Upper lobe of left lung (tissue), 6 donors: ENCODE data around the gene CCT7. TPM values are rescaled to one million over a fixed set of nuclear protein-coding genes. Genes with fewer than 3 reads are reported as not detected.
A peak's percentile ranks its signal among the peaks of the same experiment; 100 is the strongest.

Source experiments
- ATAC-seq, 2 donors: fragments of 200-7000 bp; cut with Tn5 transposase; one replicate each; pipeline ENCODE4 v1.9.1; 2022; ENCODE audit warnings: mild to moderate bottlenecking in 2 of 2, moderate library complexity in 2 of 2; ENCODE audit not compliant: low FRiP score in 2 of 2
- DNase-seq, 2 donors: peaks; one replicate each; pipeline ENCODE4 v3.0.0-alpha.2; 2019 to 2020
- H3K27ac ChIP-seq, 4 donors: fragments of 200-600 bp; sonication (generic); one replicate each; pipeline ENCODE4 v1.5.1; 2016 to 2019
- H3K27me3 ChIP-seq, 4 donors: fragments of 200-600 bp; sonication (generic); one replicate each; pipeline ENCODE4 v1.5.1; 2017 to 2019
- H3K36me3 ChIP-seq, 4 donors: fragments of 200-600 bp; sonication (generic); one replicate each; pipeline ENCODE4 v1.5.1; 2016 to 2019
- H3K4me1 ChIP-seq, 4 donors: fragments of 200-600 bp; sonication (generic); one replicate each; pipeline ENCODE4 v1.5.1; 2018 to 2019
- H3K4me3 ChIP-seq, 4 donors: fragments of 200-600 bp; sonication (generic); one replicate each; pipeline ENCODE4 v1.5.1; 2017 to 2019; ENCODE audit warnings: mild to moderate bottlenecking in 2 of 4, moderate library complexity in 1 of 4
- H3K9me3 ChIP-seq, 4 donors: fragments of 200-600 bp; sonication (generic); one replicate each; pipeline ENCODE4 v1.5.1; 2018 to 2019
- EP300 ChIP-seq, 4 donors: sonication (generic); formaldehyde crosslinking; IDR thresholded peaks; one replicate each; pipeline ENCODE4 v1.5.1; 2017; ENCODE audit warnings: antibody characterized with exemption in 4 of 4, control low read depth in 2 of 4
- POLR2A ChIP-seq, 4 donors: fragments of 450-650 bp; IDR thresholded peaks; one replicate each; pipeline ENCODE4 v1.5.1; 2016 to 2017; ENCODE audit warnings: antibody characterized with exemption in 4 of 4, mild to moderate bottlenecking in 2 of 4
- POLR2AphosphoS5 ChIP-seq, 2 donors: sonication (generic); formaldehyde crosslinking; IDR thresholded peaks; one replicate each; pipeline ENCODE4 v1.5.1; 2017; ENCODE audit warnings: antibody characterized with exemption in 2 of 2
- WGBS, 2 donors: methylation state at CpG; one replicate each; pipeline ENCODE4 v1.1.5; 2017 to 2018; 5-methylcytosine and 5-hydroxymethylcytosine counted together
- total RNA-seq, 6 donors: library from RNA; depleted of rRNA in 4 of 6; stranded (reverse); fragments of >200 nt in 4 of 6; gene quantifications; one replicate each; pipeline versions ENCODE4 v1.1.0 to v1.2.1, GENCODE V29; 2016 to 2021
- TF ChIP-seq, protein P1 (sequence below), 6 experiments: fragments of 450-650 bp in 4 of 6; fragments of 200-600 bp in 2 of 6; sonication (generic) in 2 of 6; IDR thresholded peaks; one replicate each; pipeline ENCODE4 v1.5.1; 2016 to 2019; ENCODE audit warnings: antibody characterized with exemption in 6 of 6
- donor health status: DM: no; HTN: no; CAD: no; lungs with moderate emphysema.
- donor health status: DM: no; HTN: yes; CAD: no; lungs with severe emphysema.

The CCT7 gene
- total RNA-seq, 6 donors from 2014 or later, result 70.2 to 183 (median 129) TPM

GRCh38 chr2:73215254-73215653 lies 18.9 kb upstream of the CCT7 start:
- 82 to 86% methylated on average over 4 of the region's 4 CpGs for WGBS, 2 donors
- ATAC-seq (no peak), DNase-seq (no peak)
- Histone ChIP-seq H3K27ac (no peak overlapping the region), H3K27me3 (no peaks in the 10 kb centered on the region), H3K4me3 (peak overlapping the region in 1 of 4 donors; percentile 93), H3K36me3 (peaks cover 0 to 14% (median 1%) of the 10 kb centered on the region in 4 donors), H3K4me1 (peaks cover 8 to 34% (median 17%) of the 10 kb centered on the region in 4 donors), H3K9me3 (no peaks in the 10 kb centered on the region)
- no peak for TF ChIP-seq POLR2A (IDR thresholded peaks at IDR 0.05)
- TF ChIP-seq, protein P1, sequence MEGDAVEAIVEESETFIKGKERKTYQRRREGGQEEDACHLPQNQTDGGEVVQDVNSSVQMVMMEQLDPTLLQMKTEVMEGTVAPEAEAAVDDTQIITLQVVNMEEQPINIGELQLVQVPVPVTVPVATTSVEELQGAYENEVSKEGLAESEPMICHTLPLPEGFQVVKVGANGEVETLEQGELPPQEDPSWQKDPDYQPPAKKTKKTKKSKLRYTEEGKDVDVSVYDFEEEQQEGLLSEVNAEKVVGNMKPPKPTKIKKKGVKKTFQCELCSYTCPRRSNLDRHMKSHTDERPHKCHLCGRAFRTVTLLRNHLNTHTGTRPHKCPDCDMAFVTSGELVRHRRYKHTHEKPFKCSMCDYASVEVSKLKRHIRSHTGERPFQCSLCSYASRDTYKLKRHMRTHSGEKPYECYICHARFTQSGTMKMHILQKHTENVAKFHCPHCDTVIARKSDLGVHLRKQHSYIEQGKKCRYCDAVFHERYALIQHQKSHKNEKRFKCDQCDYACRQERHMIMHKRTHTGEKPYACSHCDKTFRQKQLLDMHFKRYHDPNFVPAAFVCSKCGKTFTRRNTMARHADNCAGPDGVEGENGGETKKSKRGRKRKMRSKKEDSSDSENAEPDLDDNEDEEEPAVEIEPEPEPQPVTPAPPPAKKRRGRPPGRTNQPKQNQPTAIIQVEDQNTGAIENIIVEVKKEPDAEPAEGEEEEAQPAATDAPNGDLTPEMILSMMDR (IDR thresholded peaks at IDR 0.05), result no peak
- no peak for TF ChIP-seq POLR2AphosphoS5 (IDR thresholded peaks at IDR 0.05)
- no peak for TF ChIP-seq EP300 (IDR thresholded peaks at IDR 0.05)

DNA sequence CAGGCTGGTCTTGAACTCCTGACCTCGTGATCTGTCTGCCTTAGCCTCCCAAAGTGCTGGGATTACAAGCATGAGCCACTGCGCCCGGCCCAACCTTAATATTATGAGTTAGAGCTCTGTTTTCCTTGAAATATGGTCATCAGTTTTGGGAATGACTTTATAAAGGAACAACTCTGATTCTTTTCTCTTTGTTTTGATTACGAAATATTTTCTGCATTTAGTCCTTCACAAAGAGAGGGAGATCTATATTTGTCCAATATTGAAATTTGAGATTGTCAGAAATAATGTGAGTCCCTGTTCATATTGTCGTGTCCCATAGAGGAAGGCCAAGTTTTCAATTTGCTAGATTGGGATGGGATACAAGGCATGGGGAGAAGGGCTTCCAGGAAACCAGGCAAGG lies 16.9 kb upstream of the CCT7 start:
- DNase-seq, result no peak
- TF ChIP-seq, protein P1 (IDR thresholded peaks at IDR 0.05), result no peak
- TF ChIP-seq EP300 (IDR thresholded peaks at IDR 0.05) (no peak), POLR2A (IDR thresholded peaks at IDR 0.05) (no peak), POLR2AphosphoS5 (IDR thresholded peaks at IDR 0.05) (no peak)
- Histone ChIP-seq H3K36me3 (peaks cover 0 to 33% (median 5%) of the 10 kb centered on the region in 4 donors), H3K27me3 (no peaks in the 10 kb centered on the region), H3K27ac (no peak overlapping the region), H3K4me1 (peaks cover 8 to 30% (median 17%) of the 10 kb centered on the region in 4 donors), H3K9me3 (no peaks in the 10 kb centered on the region), H3K4me3 (no peak overlapping the region)
- WGBS, 2 donors, result 94 to 95% methylated on average over 5 of the region's 5 CpGs
- no peak for ATAC-seq

DNA sequence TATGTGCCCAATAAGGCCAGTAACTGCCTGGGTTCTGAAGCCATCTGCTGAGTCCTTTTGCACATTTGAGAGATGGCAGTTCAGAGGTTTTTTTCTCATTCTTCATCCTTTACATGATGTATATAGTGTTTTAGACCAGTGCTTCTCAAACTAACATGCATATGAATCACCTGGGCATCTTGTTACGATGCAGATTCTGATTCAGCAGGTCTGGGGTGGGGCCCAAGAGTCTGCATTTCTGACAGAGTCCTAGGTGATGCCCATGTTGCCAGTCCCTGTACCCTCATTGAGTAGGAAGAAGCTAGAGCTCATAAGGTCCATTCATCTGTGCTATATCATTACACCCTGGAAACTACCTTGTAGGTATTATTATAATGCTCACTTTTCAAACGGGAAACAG lies 16.3 kb upstream of the CCT7 start:
- ATAC-seq (no peak), DNase-seq (no peak)
- TF ChIP-seq EP300 (IDR thresholded peaks at IDR 0.05), result no peak
- no peak for TF ChIP-seq POLR2A (IDR thresholded peaks at IDR 0.05)
- TF ChIP-seq, protein P1 (IDR thresholded peaks at IDR 0.05), result no peak
- TF ChIP-seq POLR2AphosphoS5 (IDR thresholded peaks at IDR 0.05), result no peak
- WGBS, 2 donors, result 81 to 97% methylated on average over 2 of the region's 2 CpGs
- H3K27me3 ChIP-seq, result no peaks in the 10 kb centered on the region
- H3K9me3 ChIP-seq, result no peaks in the 10 kb centered on the region
- peaks cover 8 to 24% (median 11%) of the 10 kb centered on the region in 4 donors for H3K4me1 ChIP-seq
- no peak overlapping the region for H3K27ac ChIP-seq
- peaks cover 0 to 39% (median 10%) of the 10 kb centered on the region in 4 donors for H3K36me3 ChIP-seq
- H3K4me3 ChIP-seq, result no peak overlapping the region

- ATAC-seq (no peak), DNase-seq (no peak)
- H3K4me3 ChIP-seq, result no peak overlapping the region
- H3K36me3 ChIP-seq, result peaks cover 0 to 44% (median 12%) of the 10 kb centered on the region in 4 donors
- peaks cover 5 to 20% (median 10%) of the 10 kb centered on the region in 4 donors for H3K4me1 ChIP-seq
- H3K9me3 ChIP-seq, result no peaks in the 10 kb centered on the region
- H3K27ac ChIP-seq, result no peak overlapping the region
- TF ChIP-seq EP300 (IDR thresholded peaks at IDR 0.05) (no peak), POLR2AphosphoS5 (IDR thresholded peaks at IDR 0.05) (no peak), POLR2A (IDR thresholded peaks at IDR 0.05) (no peak)
- TF ChIP-seq, protein P1 (IDR thresholded peaks at IDR 0.05), result no peak
- no peaks in the 10 kb centered on the region for H3K27me3 ChIP-seq
Observed at GRCh38 chr2:73218298-73218697, 15.8 kb upstream of the CCT7 start.

- Histone ChIP-seq H3K9me3 (no peaks in the 10 kb centered on the region), H3K36me3 (peaks cover 0 to 88% (median 39%) of the 10 kb centered on the region in 4 donors), H3K4me1 (peaks cover 0 to 6% (median 0%) of the 10 kb centered on the region in 4 donors), H3K4me3 (no peak overlapping the region), H3K27ac (no peak overlapping the region), H3K27me3 (no peaks in the 10 kb centered on the region)
- no peak for ATAC-seq
- 84 to 93% methylated on average over 4 of the region's 4 CpGs for WGBS, 2 donors
- TF ChIP-seq POLR2A (IDR thresholded peaks at IDR 0.05) (no peak), EP300 (IDR thresholded peaks at IDR 0.05) (no peak), POLR2AphosphoS5 (IDR thresholded peaks at IDR 0.05) (no peak)
- TF ChIP-seq, protein P1 (IDR thresholded peaks at IDR 0.05), result no peak
- DNase-seq, result no peak
Observed at GRCh38 chr2:73223821-73224220, 10.3 kb upstream of the CCT7 start.
